Progenitor cell of endocrine pancreas (in vitro differentiated cells): ENCODE data around the gene TRRAP. TPM values are rescaled to one million over a fixed set of nuclear protein-coding genes. Genes with fewer than 3 reads are reported as not detected.
A peak's percentile ranks its signal among the peaks of the same experiment; 100 is the strongest.

Experiments used
- DNase-seq: peaks from one replicate; pipeline ENCODE4 v3.0.0; 2021; ENCODE audit warnings: low spot score; ENCODE audit not compliant: unreplicated experiment
- H3K27ac Mint-ChIP-seq: 2 replicates; pipeline ENCODE4 v1.8.0; 2021; ENCODE audit warnings: mild to moderate bottlenecking, moderate library complexity, mixed read lengths
- H3K27me3 Mint-ChIP-seq: 2 replicates; pipeline ENCODE4 v1.8.0; 2021; ENCODE audit warnings: mixed read lengths
- H3K36me3 Mint-ChIP-seq: 2 replicates; pipeline ENCODE4 v1.8.0; 2022; ENCODE audit warnings: mixed read lengths; ENCODE audit not compliant: insufficient read depth
- H3K4me1 Mint-ChIP-seq: 2 replicates; pipeline ENCODE4 v1.8.0; 2021; ENCODE audit warnings: low read depth, mixed read lengths
- H3K4me3 Mint-ChIP-seq: 2 replicates; pipeline ENCODE4 v1.8.0; 2021; ENCODE audit warnings: low read depth, mild to moderate bottlenecking, moderate library complexity, mixed read lengths
- H3K9me3 Mint-ChIP-seq: 2 replicates; pipeline ENCODE4 v1.8.0; 2021; ENCODE audit warnings: low read depth, mixed read lengths
- total RNA-seq: library from RNA; stranded (reverse); gene quantifications from 2 replicates; pipeline ENCODE4 v1.2.1, GENCODE V29; 2021
- TF ChIP-seq, protein P1 (sequence below): fragments of 200-600 bp; sonication (generic); IDR thresholded peaks from one replicate; pipeline ENCODE4 v1.5.0; 2021; ENCODE audit warnings: antibody characterized with exemption, mild to moderate bottlenecking; ENCODE audit not compliant: unreplicated experiment

TRRAP gene
- total RNA-seq, 1 donor from 2014 or later, result 75.8 TPM

DNA sequence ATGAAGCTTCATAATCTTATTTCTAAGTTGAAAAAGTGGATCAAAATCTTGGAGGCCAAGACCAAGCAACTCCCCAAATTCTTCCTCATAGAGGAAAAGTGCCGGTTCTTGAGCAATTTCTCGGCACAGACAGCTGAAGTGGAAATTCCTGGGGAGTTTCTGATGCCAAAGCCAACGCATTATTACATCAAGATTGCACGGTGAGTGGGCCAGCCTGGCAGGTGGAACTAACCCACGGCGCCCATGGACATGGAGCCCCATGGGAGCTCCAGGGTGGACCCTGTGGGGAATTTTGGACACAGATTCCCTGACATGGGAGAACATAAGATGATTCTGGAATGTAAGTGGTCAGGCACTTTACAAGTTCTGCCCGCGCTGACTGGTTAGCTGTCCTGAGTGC, 125.9 kb downstream of the TRRAP start:
- H3K36me3 Mint-ChIP-seq, result peaks cover 15% of the 10 kb centered on the region

DNA sequence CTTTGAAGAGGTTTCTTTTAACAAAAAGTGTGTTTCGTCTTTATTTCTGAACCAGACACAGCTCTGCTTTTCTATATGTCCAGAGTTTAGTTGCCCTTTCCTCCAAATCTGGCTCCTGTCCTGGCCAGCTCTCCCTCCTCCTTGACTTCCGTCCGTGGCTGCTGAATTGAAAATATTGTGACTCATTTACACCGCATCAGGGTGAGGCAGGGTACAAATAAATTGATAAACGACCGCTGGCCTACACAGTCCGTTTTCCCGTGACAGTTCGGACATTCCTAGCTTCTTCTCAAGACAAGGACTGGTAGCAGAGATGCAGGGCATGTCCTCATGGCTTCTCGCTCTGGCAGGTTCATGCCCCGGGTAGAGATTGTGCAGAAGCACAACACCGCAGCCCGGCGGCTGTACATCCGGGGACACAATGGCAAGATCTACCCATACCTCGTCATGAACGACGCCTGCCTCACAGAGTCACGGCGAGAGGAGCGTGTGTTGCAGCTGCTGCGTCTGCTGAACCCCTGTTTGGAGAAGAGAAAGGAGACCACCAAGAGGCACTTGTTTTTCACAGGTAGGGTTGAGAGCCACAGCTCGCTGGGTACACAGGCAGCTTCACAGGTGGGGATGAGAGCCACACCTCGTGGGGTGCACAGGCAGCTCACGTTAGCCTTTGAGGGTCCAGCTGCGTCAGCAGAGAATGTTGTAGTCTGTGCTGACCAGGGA, 126.6 kb downstream of the TRRAP start:
- Mint-ChIP-seq H3K9me3 (no peaks in the 10 kb centered on the region), H3K36me3 (peaks cover 15% of the 10 kb centered on the region), H3K27ac (peak overlapping the region; percentile 86), H3K27me3 (no peaks in the 10 kb centered on the region), H3K4me1 (no peaks in the 10 kb centered on the region), H3K4me3 (no peak overlapping the region)
- TF ChIP-seq, protein P1, sequence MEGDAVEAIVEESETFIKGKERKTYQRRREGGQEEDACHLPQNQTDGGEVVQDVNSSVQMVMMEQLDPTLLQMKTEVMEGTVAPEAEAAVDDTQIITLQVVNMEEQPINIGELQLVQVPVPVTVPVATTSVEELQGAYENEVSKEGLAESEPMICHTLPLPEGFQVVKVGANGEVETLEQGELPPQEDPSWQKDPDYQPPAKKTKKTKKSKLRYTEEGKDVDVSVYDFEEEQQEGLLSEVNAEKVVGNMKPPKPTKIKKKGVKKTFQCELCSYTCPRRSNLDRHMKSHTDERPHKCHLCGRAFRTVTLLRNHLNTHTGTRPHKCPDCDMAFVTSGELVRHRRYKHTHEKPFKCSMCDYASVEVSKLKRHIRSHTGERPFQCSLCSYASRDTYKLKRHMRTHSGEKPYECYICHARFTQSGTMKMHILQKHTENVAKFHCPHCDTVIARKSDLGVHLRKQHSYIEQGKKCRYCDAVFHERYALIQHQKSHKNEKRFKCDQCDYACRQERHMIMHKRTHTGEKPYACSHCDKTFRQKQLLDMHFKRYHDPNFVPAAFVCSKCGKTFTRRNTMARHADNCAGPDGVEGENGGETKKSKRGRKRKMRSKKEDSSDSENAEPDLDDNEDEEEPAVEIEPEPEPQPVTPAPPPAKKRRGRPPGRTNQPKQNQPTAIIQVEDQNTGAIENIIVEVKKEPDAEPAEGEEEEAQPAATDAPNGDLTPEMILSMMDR, result no peak
- DNase-seq, result no peak

More for the DNA sequence above, 125.9 kb downstream of the TRRAP start:
- TF ChIP-seq, protein P1, result no peak
- no peak for DNase-seq
- H3K4me3 Mint-ChIP-seq, result no peak overlapping the region
- no peaks in the 10 kb centered on the region for H3K9me3 Mint-ChIP-seq
- no peaks in the 10 kb centered on the region for H3K27me3 Mint-ChIP-seq
- H3K4me1 Mint-ChIP-seq, result no peaks in the 10 kb centered on the region
- no peak overlapping the region for H3K27ac Mint-ChIP-seq

DNA sequence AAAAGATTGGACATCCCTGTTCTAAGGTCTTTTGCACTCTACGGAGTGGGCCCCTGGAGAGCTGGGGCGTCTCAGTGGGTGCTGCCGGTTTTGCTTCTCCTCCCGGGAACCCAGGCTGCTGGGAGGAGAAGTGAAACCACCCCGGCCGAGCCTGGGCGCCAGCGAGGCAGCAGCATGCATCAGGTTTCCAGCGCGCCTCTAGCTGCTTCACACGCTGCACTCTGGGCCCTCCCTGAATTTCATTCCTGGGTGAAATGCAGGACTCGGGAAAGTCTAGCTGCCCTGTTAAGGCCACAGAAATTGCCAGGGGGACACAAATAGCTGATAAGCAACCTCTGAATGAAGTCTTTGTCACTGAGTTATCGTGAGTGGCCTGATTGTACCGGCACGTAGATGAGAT, 127.4 kb downstream of the TRRAP start:
- Mint-ChIP-seq H3K27me3 (no peaks in the 10 kb centered on the region), H3K4me3 (no peak overlapping the region), H3K4me1 (no peaks in the 10 kb centered on the region), H3K36me3 (peaks cover 20% of the 10 kb centered on the region), H3K9me3 (no peaks in the 10 kb centered on the region), H3K27ac (no peak overlapping the region)
- no peak for DNase-seq
- TF ChIP-seq, protein P1, result no peak

DNA sequence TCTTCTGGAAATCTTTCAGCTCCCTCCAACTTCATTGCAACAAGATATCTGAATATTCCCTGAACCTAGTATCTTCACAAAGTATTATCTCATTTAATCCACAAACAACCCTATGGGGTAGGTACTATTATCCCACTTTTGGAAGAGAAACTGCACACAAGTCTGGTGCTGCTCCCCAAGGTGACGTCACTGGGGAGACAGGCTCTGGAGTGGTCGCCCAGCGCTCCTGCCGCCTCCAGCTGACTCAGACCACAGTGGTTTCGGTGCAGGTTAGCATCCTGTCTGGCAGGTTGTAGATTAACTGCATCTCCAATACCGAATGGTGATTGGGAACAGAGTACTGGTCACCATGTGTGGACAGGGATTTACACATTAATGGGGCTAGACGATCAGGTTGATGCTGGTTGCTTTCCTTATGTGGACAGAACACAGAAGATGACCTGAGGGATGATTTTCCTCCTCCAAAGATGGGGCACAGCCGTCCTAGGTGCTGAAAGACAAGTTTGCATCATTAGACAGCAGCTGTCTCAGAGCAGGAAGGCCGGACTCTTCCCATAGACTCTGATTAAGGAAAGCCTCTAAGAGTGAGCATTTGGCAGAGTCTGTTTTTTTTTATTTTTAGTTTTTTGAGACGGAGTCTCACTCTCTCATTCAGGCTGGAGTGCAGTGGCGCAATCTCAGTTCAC, 128.6 kb downstream of the TRRAP start:
- Mint-ChIP-seq H3K9me3 (no peaks in the 10 kb centered on the region), H3K27ac (no peak overlapping the region), H3K27me3 (no peaks in the 10 kb centered on the region), H3K4me1 (no peaks in the 10 kb centered on the region), H3K4me3 (no peak overlapping the region), H3K36me3 (peaks cover 19% of the 10 kb centered on the region)
- TF ChIP-seq, protein P1, result no peak
- no peak for DNase-seq

DNA sequence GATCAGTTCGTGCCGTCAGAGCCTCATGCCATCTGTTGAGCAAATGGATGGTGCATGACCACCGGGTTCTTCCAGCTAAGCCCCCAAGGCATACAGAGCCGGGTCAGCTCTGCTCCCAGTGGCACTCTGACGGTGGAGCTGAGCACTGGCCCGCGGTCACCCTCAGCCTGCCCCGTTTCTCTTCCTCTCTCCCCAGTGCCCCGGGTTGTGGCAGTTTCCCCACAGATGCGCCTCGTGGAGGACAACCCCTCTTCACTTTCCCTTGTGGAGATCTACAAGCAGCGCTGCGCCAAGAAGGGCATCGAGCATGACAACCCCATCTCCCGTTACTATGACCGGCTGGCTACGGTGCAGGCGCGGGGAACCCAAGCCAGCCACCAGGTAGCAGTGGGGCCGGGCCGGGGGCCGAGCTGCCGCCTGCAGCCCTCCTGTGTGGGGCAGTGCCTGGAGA, 129.9 kb downstream of the TRRAP start:
- Mint-ChIP-seq H3K4me1 (no peaks in the 10 kb centered on the region), H3K4me3 (no peak overlapping the region), H3K27me3 (no peaks in the 10 kb centered on the region), H3K36me3 (peaks cover 20% of the 10 kb centered on the region), H3K9me3 (no peaks in the 10 kb centered on the region), H3K27ac (no peak overlapping the region)
- TF ChIP-seq, protein P1, result no peak
- no peak for DNase-seq
